NCI-H345 treated with DMSO at 0.1 percent for 48 hours (cell line): ENCODE results near the gene ADAM23.

Source experiments
- DNase-seq: peaks from one replicate; lab custom pipeline; 2025; ENCODE audit not compliant: unreplicated experiment; lab: John Stamatoyannopoulos, UW

The ADAM23 gene

GRCh38 chr2:206635015-206635414, 191.7 kb downstream of the ADAM23 start:
- DNase-seq, result no peak

GRCh38 chr2:206639636-206640035, 196.3 kb downstream of the ADAM23 start:
- DNase-seq, result no peak

GRCh38 chr2:206641226-206641625, 197.9 kb downstream of the ADAM23 start:
- DNase-seq, result no peak

GRCh38 chr2:206642075-206643025, 199.0 kb downstream of the ADAM23 start, which contains the start of gene FAM237A:
Gene FAM237A (plus strand): TSS chr2:206642487. CDS start chr2:206644237, 1,750 bp downstream.
- DNase-seq, result no peak

GRCh38 chr2:206647985-206648384, 204.7 kb downstream of the ADAM23 start:
- DNase-seq, result no peak

DNA sequence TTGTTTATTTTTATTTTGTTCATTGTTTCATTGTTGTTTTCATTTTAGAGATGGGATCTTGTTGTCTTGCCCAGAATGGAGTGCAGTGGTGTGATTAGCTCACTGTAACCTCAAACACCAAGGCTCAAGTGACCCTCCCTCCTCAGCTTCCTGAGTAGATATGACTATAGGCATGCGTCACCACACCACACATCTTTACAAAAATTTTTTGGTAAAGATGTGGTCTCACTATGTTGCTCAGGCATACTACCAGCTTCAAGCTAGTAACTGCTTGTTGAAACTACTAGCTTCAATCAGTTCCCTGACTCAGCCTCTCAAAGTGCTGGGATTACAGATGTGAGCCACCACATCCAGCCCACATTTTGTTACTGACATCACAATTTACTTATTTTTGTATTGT, 213.8 kb downstream of the ADAM23 start:
- no peak for DNase-seq

DNA sequence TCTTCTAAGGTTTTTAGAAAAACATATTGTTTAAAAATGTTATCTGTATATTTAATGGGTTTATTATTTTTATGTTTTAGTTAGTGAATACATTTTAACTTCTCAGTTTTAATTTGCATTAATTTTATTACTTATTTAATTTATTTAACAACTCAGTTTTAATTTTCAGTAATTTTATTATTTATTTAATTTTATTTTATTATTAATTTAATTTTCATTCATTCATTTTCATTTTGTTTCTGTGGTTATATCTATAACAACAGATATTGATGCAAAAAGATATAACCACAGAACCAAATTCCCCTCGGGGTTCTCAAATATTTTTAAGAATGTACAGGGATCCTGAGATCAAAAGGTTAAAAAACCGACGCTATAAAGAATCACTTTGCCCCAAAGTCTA, 221.9 kb downstream of the ADAM23 start:
- no peak for DNase-seq
